HepG2 (cell line): ENCODE measurements around the gene CYB5A. TPM values are rescaled to one million over a fixed set of nuclear protein-coding genes. Genes with fewer than 3 reads are reported as not detected.
A peak's percentile ranks its signal among the peaks of the same experiment; 100 is the strongest.

Experiments used
- BORCS8-MEF2B ChIP-seq: sonication (generic); formaldehyde crosslinking; IDR thresholded peaks from 2 replicates; pipeline ENCODE4 v1.8.0; 2022; ENCODE audit warnings: mild to moderate bottlenecking, missing genetic modification reagents
- EHMT2 ChIP-seq: fragments of 200-600 bp; sonication (generic); IDR thresholded peaks from 2 replicates; pipeline ENCODE4 v1.7.0; 2017; ENCODE audit warnings: antibody characterized with exemption, low read depth, low read length, borderline replicate concordance
- FOSL2 ChIP-seq: sonication (generic); formaldehyde crosslinking; IDR thresholded peaks from 2 replicates; pipeline ENCODE4 v1.4.0; 2020; ENCODE audit warnings: missing genetic modification reagents
- HIVEP1 ChIP-seq: sonication (generic); formaldehyde crosslinking; IDR thresholded peaks from 2 replicates; pipeline ENCODE4 v1.4.0; 2020; ENCODE audit warnings: mild to moderate bottlenecking, missing genetic modification reagents
- HMG20B ChIP-seq: conservative IDR thresholded peaks from 2 replicates; pipeline ENCODE4 v1.6.1; 2016; ENCODE audit warnings: missing genetic modification reagents, missing compliant biosample characterization
- MXI1 ChIP-seq: IDR thresholded peaks from 3 replicates; pipeline ENCODE4 v1.6.1; 2012; ENCODE audit warnings: low read depth, low read length, inconsistent platforms, borderline replicate concordance
- POLR2AphosphoS2 ChIP-seq: IDR thresholded peaks from 2 replicates; pipeline ENCODE4 v1.6.1; 2011; ENCODE audit warnings: low read depth, low read length, improper control_type of control experiment
- SOX6 ChIP-seq, 2 experiments: fragments of 450-650 bp in 1 of 2; sonication (generic) in 1 of 2; formaldehyde crosslinking in 1 of 2; IDR thresholded peaks; 2 replicates each; pipeline versions ENCODE4 v1.4.0 to v1.6.1; 2017 to 2020; ENCODE audit warnings: antibody characterized with exemption in 1 of 2, mild to moderate bottlenecking in 1 of 2, missing genetic modification reagents in 1 of 2
- TCF7L2 ChIP-seq: IDR thresholded peaks from 2 replicates; pipeline ENCODE4 v1.6.1; 2011; ENCODE audit warnings: mild to moderate bottlenecking, low read depth, low read length, moderate library complexity
- ZBTB44 ChIP-seq: sonication (generic); formaldehyde crosslinking; IDR thresholded peaks from 2 replicates; pipeline ENCODE4 v1.4.0; 2020; ENCODE audit warnings: missing genetic modification reagents
- ZNF230 ChIP-seq: sonication (generic); formaldehyde crosslinking; IDR thresholded peaks from 2 replicates; pipeline ENCODE4 v1.4.0; 2020; ENCODE audit warnings: mild to moderate bottlenecking, missing genetic modification reagents
- ZNF354B ChIP-seq: sonication (generic); formaldehyde crosslinking; IDR thresholded peaks from 2 replicates; pipeline ENCODE4 v1.8.0; 2022; ENCODE audit warnings: mild to moderate bottlenecking, missing genetic modification reagents
- ZNF646 ChIP-seq: sonication (generic); formaldehyde crosslinking; IDR thresholded peaks from 2 replicates; pipeline ENCODE4 v1.9.0; 2021; ENCODE audit warnings: mild to moderate bottlenecking, missing genetic modification reagents
- ZNF713 ChIP-seq: sonication (generic); formaldehyde crosslinking; IDR thresholded peaks from 2 replicates; pipeline ENCODE4 v1.4.0; 2020; ENCODE audit warnings: mild to moderate bottlenecking, missing genetic modification reagents
- ZSCAN21 ChIP-seq: sonication (generic); formaldehyde crosslinking; IDR thresholded peaks from 2 replicates; pipeline ENCODE4 v1.8.0; 2022; ENCODE audit warnings: mild to moderate bottlenecking, missing genetic modification reagents, moderate library complexity, borderline replicate concordance
- polyA plus RNA-seq, 8 experiments: library from polyadenylated mRNA; depleted of rRNA in 3 of 8; stranded (reverse) in 7 of 8; unstranded in 1 of 8; fragments of >200 nt; fragmentation: Illumina TruSeq in 4 of 8; extraction: Trizol in 4 of 8; gene quantifications; 2 replicates each; pipeline versions ENCODE4 v1.2.1 to v1.2.3, GENCODE V29; 2011 to 2016; ENCODE audit warnings: low read depth in 4 of 8, missing spikeins in 1 of 8, mixed read lengths in 1 of 8; ENCODE audit not compliant: insufficient read depth in 1 of 8
- total RNA-seq, 5 experiments: library from RNA; depleted of rRNA; stranded (reverse); fragments of >200 nt; fragmentation: Illumina TruSeq; extraction: Trizol; gene quantifications; 2 replicates each; pipeline ENCODE4 v1.2.3, GENCODE V29; 2016; ENCODE audit warnings: low read depth in 1 of 5
- TF ChIP-seq, protein P1 (sequence below): sonication (generic); formaldehyde crosslinking; IDR thresholded peaks from 2 replicates; pipeline ENCODE4 v1.8.1; 2023; ENCODE audit warnings: missing genetic modification reagents, inconsistent platforms, borderline replicate concordance

CYB5A gene
- total and polyA plus RNA-seq, 2 of the 13 experiments (the other 11 are each of a cell fraction or from before 2014, with no cell fraction given) = 215 to 356 TPM

GRCh38 chr18:74291771-74292540, at the start of gene CYB5A (continued):
- no peak for TF ChIP-seq ZNF646 (CRISPR knock-in tag)
- TF ChIP-seq, protein P1, sequence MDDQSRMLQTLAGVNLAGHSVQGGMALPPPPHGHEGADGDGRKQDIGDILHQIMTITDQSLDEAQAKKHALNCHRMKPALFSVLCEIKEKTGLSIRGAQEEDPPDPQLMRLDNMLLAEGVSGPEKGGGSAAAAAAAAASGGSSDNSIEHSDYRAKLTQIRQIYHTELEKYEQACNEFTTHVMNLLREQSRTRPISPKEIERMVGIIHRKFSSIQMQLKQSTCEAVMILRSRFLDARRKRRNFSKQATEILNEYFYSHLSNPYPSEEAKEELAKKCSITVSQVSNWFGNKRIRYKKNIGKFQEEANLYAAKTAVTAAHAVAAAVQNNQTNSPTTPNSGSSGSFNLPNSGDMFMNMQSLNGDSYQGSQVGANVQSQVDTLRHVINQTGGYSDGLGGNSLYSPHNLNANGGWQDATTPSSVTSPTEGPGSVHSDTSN (CRISPR knock-in tag) = peak; percentile 93
- TF ChIP-seq FOSL2 (CRISPR knock-in tag) = no peak; the same call in 1 of the 2 replicates
- TF ChIP-seq POLR2AphosphoS2 = no peak
- TF ChIP-seq ZSCAN21 (CRISPR knock-in tag) = no peak
- peak; percentile 86; the same call in 1 of the 2 replicates for TF ChIP-seq ZNF230 (CRISPR knock-in tag)
- peak; percentile 93 for TF ChIP-seq HIVEP1 (CRISPR knock-in tag)
- no peak for TF ChIP-seq ZBTB44
- 0 out of 2 replicates have a peak, but pooled peaks have one; percentile 5 for TF ChIP-seq ZNF354B (CRISPR knock-in tag)
- TF ChIP-seq HMG20B (CRISPR knock-in tag) = no peak
- no peak for TF ChIP-seq SOX6 (IDR thresholded peaks at IDR 0.05)
- peak; percentile 79 for TF ChIP-seq SOX6 (CRISPR knock-in tag; IDR thresholded peaks at IDR 0.05)
- TF ChIP-seq EHMT2 = no peak
- TF ChIP-seq ZNF713 (CRISPR knock-in tag) = no peak
- TF ChIP-seq MXI1 = peak; percentile 73; the same call in 1 of the 3 replicates
- no peak for TF ChIP-seq BORCS8-MEF2B (CRISPR knock-in tag)
- peak; percentile 74; the same call in 1 of the 2 replicates for TF ChIP-seq TCF7L2
